ENCODE measurements around the gene HPD. TPM values are rescaled to one million over a fixed set of nuclear protein-coding genes. Genes with fewer than 3 reads are reported as not detected.

HPD gene
- total RNA-seq, 1 experiment from 2014 or later = not detected

- ChIA-PET CTCF (no interaction called here), POLR2A (ENCODE audit: unreplicated experiment) (no interaction called here)
- Histone ChIP-seq H3K27ac (ENCODE audit: low read length) (no peak overlapping the region), H2AFZ (ENCODE audit: low read length) (no peak overlapping the region), H3K4me3 (ENCODE audit: low read length) (no peak overlapping the region), H3K9ac (ENCODE audit: low read length) (no peak overlapping the region), H3K36me3 (ENCODE audit: low read depth, low read length) (peaks cover 33% of the 10 kb centered on the region), H3K4me2 (ENCODE audit: low read length) (no peak overlapping the region), H3F3A (ENCODE audit: low read length, unreplicated experiment) (no peaks in the 10 kb centered on the region), H4K20me1 (ENCODE audit: low read length) (no peaks in the 10 kb centered on the region), H3K9me3 (ENCODE audit: low read length) (no peaks in the 10 kb centered on the region), H3K27me3 (ENCODE audit: low read length) (no peaks in the 10 kb centered on the region), H3K79me2 (ENCODE audit: low read length) (no peaks in the 10 kb centered on the region), H3K9me2 (replicated peaks; ENCODE audit: low read length) (no peaks in the 10 kb centered on the region), H3K4me1 (ENCODE audit: insufficient read depth, low read length) (no peaks in the 10 kb centered on the region)
- intact Hi-C loops (cut with micrococcal nuclease) = no loop called here
- DNase-seq (no peak), ATAC-seq (no peak)
- BruUV-seq (replicated peaks) = no TSS peak
- TF ChIP-seq, protein P1, sequence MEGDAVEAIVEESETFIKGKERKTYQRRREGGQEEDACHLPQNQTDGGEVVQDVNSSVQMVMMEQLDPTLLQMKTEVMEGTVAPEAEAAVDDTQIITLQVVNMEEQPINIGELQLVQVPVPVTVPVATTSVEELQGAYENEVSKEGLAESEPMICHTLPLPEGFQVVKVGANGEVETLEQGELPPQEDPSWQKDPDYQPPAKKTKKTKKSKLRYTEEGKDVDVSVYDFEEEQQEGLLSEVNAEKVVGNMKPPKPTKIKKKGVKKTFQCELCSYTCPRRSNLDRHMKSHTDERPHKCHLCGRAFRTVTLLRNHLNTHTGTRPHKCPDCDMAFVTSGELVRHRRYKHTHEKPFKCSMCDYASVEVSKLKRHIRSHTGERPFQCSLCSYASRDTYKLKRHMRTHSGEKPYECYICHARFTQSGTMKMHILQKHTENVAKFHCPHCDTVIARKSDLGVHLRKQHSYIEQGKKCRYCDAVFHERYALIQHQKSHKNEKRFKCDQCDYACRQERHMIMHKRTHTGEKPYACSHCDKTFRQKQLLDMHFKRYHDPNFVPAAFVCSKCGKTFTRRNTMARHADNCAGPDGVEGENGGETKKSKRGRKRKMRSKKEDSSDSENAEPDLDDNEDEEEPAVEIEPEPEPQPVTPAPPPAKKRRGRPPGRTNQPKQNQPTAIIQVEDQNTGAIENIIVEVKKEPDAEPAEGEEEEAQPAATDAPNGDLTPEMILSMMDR (conservative IDR thresholded peaks at IDR 0.05; ENCODE audit: low read depth, low read length) = no peak
- TF ChIP-seq EZH2 (IDR thresholded peaks at IDR 0.05; ENCODE audit: low read length, unreplicated experiment) = no peak
- TF ChIP-seq EZH2phosphoT487 (IDR thresholded peaks at IDR 0.05; ENCODE audit: borderline replicate concordance, low read length) = no peak
Observed at GRCh38 chr12:121830134-121830533, 28.5 kb downstream of the HPD start.

- Histone ChIP-seq H3F3A (ENCODE audit: low read length, unreplicated experiment) (no peaks in the 10 kb centered on the region), H3K27me3 (ENCODE audit: low read length) (no peaks in the 10 kb centered on the region), H3K79me2 (ENCODE audit: low read length) (no peaks in the 10 kb centered on the region), H3K4me3 (ENCODE audit: low read length) (no peak overlapping the region), H3K27ac (ENCODE audit: low read length) (no peak overlapping the region), H3K4me1 (ENCODE audit: insufficient read depth, low read length) (no peaks in the 10 kb centered on the region), H4K20me1 (ENCODE audit: low read length) (no peaks in the 10 kb centered on the region), H3K9me2 (replicated peaks; ENCODE audit: low read length) (no peaks in the 10 kb centered on the region), H2AFZ (ENCODE audit: low read length) (no peak overlapping the region), H3K9me3 (ENCODE audit: low read length) (no peaks in the 10 kb centered on the region), H3K9ac (ENCODE audit: low read length) (no peak overlapping the region), H3K4me2 (ENCODE audit: low read length) (no peak overlapping the region), H3K36me3 (ENCODE audit: low read depth, low read length) (peaks cover 33% of the 10 kb centered on the region)
- TF ChIP-seq EZH2 (IDR thresholded peaks at IDR 0.05; ENCODE audit: low read length, unreplicated experiment) = no peak
- TF ChIP-seq, protein P1 (conservative IDR thresholded peaks at IDR 0.05; ENCODE audit: low read depth, low read length) = no peak
- TF ChIP-seq EZH2phosphoT487 (IDR thresholded peaks at IDR 0.05; ENCODE audit: borderline replicate concordance, low read length) = no peak
- no TSS peak for BruUV-seq (replicated peaks)
- ATAC-seq = 0 out of 2 replicates have a peak, but pooled peaks have one; percentile 21
- DNase-seq = no peak
- ChIA-PET CTCF (no interaction called here), POLR2A (ENCODE audit: unreplicated experiment) (no interaction called here)
- intact Hi-C loops (cut with micrococcal nuclease) = no loop called here
Observed at GRCh38 chr12:121829250-121829918, 29.3 kb downstream of the HPD start.

GRCh38 chr12:121828826-121829225, 29.8 kb downstream of the HPD start:
- H3K4me3 ChIP-seq (ENCODE audit: low read length) = no peak overlapping the region
- no peaks in the 10 kb centered on the region for H3K9me2 ChIP-seq (replicated peaks; ENCODE audit: low read length)
- no peaks in the 10 kb centered on the region for H3K27me3 ChIP-seq (ENCODE audit: low read length)
- no peaks in the 10 kb centered on the region for H3K79me2 ChIP-seq (ENCODE audit: low read length)
- H3K4me2 ChIP-seq (ENCODE audit: low read length) = no peak overlapping the region
- intact Hi-C loops (cut with micrococcal nuclease) = no loop called here
- ChIA-PET CTCF (no interaction called here), POLR2A (ENCODE audit: unreplicated experiment) (no interaction called here)
- H4K20me1 ChIP-seq (ENCODE audit: low read length) = no peaks in the 10 kb centered on the region
- H3K9me3 ChIP-seq (ENCODE audit: low read length) = no peaks in the 10 kb centered on the region
- H3K4me1 ChIP-seq (ENCODE audit: insufficient read depth, low read length) = no peaks in the 10 kb centered on the region
- no peak for ATAC-seq
- no peak for DNase-seq
- no peaks in the 10 kb centered on the region for H3F3A ChIP-seq (ENCODE audit: low read length, unreplicated experiment)
- no TSS peak for BruUV-seq (replicated peaks)
- peaks cover 37% of the 10 kb centered on the region for H3K36me3 ChIP-seq (ENCODE audit: low read depth, low read length)
- no peak overlapping the region for H2AFZ ChIP-seq (ENCODE audit: low read length)
- TF ChIP-seq, protein P1 (conservative IDR thresholded peaks at IDR 0.05; ENCODE audit: low read depth, low read length) = no peak
- no peak for TF ChIP-seq EZH2phosphoT487 (IDR thresholded peaks at IDR 0.05; ENCODE audit: borderline replicate concordance, low read length)
- no peak for TF ChIP-seq EZH2 (IDR thresholded peaks at IDR 0.05; ENCODE audit: low read length, unreplicated experiment)
- H3K9ac ChIP-seq (ENCODE audit: low read length) = no peak overlapping the region
- no peak overlapping the region for H3K27ac ChIP-seq (ENCODE audit: low read length)
